ENCODE measurements around the gene C7orf57. TPM values are rescaled to one million over a fixed set of nuclear protein-coding genes. Genes with fewer than 3 reads are reported as not detected.

The C7orf57 gene
- total RNA-seq, 1 donor from 2014 or later: not detected

DNA sequence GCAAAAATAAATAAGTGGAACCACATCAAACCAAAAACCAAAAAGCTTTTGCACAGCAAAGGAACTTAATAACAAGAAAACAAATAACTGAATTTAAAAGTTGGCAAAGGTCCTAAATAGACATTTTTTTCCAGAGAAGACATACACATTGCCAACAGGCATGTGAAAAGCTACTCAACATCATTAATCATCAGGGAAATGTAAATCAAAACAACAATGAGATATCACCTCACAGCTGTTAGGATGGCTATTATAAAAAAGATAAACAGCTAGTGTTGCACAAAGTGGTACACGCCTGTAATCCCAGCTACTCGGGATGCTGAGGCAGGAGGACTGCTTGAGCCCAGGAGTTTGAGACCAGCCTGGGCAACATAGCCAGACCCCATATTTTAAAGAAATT lies 4.2 kb upstream of the C7orf57 start:
- no peaks in the 10 kb centered on the region for H3K9me3 Mint-ChIP-seq
- H3K4me3 Mint-ChIP-seq: no peak overlapping the region
- TF ChIP-seq, protein P1, sequence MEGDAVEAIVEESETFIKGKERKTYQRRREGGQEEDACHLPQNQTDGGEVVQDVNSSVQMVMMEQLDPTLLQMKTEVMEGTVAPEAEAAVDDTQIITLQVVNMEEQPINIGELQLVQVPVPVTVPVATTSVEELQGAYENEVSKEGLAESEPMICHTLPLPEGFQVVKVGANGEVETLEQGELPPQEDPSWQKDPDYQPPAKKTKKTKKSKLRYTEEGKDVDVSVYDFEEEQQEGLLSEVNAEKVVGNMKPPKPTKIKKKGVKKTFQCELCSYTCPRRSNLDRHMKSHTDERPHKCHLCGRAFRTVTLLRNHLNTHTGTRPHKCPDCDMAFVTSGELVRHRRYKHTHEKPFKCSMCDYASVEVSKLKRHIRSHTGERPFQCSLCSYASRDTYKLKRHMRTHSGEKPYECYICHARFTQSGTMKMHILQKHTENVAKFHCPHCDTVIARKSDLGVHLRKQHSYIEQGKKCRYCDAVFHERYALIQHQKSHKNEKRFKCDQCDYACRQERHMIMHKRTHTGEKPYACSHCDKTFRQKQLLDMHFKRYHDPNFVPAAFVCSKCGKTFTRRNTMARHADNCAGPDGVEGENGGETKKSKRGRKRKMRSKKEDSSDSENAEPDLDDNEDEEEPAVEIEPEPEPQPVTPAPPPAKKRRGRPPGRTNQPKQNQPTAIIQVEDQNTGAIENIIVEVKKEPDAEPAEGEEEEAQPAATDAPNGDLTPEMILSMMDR (IDR thresholded peaks at IDR 0.05): no peak
- no peaks in the 10 kb centered on the region for H3K36me3 Mint-ChIP-seq (ENCODE audit: low read depth)
- intact Hi-C loops (cut with micrococcal nuclease): no loop called here
- H3K27me3 Mint-ChIP-seq: peaks cover 44% of the 10 kb centered on the region
- H3K27ac Mint-ChIP-seq: no peak overlapping the region
- POLR2A ChIA-PET: no interaction called here
- peaks cover 10% of the 10 kb centered on the region for H3K4me1 Mint-ChIP-seq
- no peak for ATAC-seq (ENCODE audit: low read depth)
- no peak for DNase-seq
- CTCF ChIA-PET: interaction anchor here (1.3 kb wide), 1 partner anchor 40 kb away, joined by 3 read pairs; no protein-coding TSS in a partner anchor

- POLR2A ChIA-PET: no interaction called here
- intact Hi-C loops (cut with micrococcal nuclease): loop anchor here (2.0 kb wide), 1 partner anchor 41 kb away; no protein-coding TSS in a partner anchor
- CTCF ChIA-PET: interaction anchor here (1.2 kb wide), 1 partner anchor 77 kb away, joined by 4 read pairs; no protein-coding TSS in a partner anchor
- Mint-ChIP-seq H3K27ac (no peak overlapping the region), H3K4me3 (no peak overlapping the region), H3K27me3 (peaks cover 39% of the 10 kb centered on the region), H3K36me3 (ENCODE audit: low read depth) (no peaks in the 10 kb centered on the region), H3K4me1 (peaks cover 13% of the 10 kb centered on the region), H3K9me3 (no peaks in the 10 kb centered on the region)
- TF ChIP-seq, protein P1 (IDR thresholded peaks at IDR 0.05): no peak
- DNase-seq: no peak
- ATAC-seq (ENCODE audit: low read depth): no peak
These were observed 1.4 kb upstream of the C7orf57 start for GRCh38 chr7:48033922-48034321.

GRCh38 chr7:48035967-48036478 lies 680 bp downstream of the C7orf57 start:
- ChIA-PET CTCF (interaction anchor here (1.1 to 1.5 kb wide), 2 partner anchors 44 to 74 kb away, joined by 4 to 6 read pairs; no protein-coding TSS in a partner anchor), POLR2A (no interaction called here)
- H3K36me3 Mint-ChIP-seq (ENCODE audit: low read depth): no peaks in the 10 kb centered on the region
- no peak for ATAC-seq (ENCODE audit: low read depth)
- no peak overlapping the region for H3K27ac Mint-ChIP-seq
- H3K27me3 Mint-ChIP-seq: peaks cover 21% of the 10 kb centered on the region
- DNase-seq: peak; percentile 25
- H3K4me3 Mint-ChIP-seq: peak overlapping the region; percentile 73
- H3K9me3 Mint-ChIP-seq: no peaks in the 10 kb centered on the region
- TF ChIP-seq, protein P1 (IDR thresholded peaks at IDR 0.05): no peak
- intact Hi-C loops (cut with micrococcal nuclease): loop anchor here (1.0 to 5.0 kb wide), 5 partner anchors 43 to 99 kb away; partner anchors contain the start of gene HUS1
- peaks cover 13% of the 10 kb centered on the region for H3K4me1 Mint-ChIP-seq

- Mint-ChIP-seq H3K4me3 (no peak overlapping the region), H3K27me3 (peaks cover 11% of the 10 kb centered on the region), H3K27ac (no peak overlapping the region), H3K4me1 (peaks cover 13% of the 10 kb centered on the region), H3K36me3 (ENCODE audit: low read depth) (no peaks in the 10 kb centered on the region), H3K9me3 (no peaks in the 10 kb centered on the region)
- TF ChIP-seq, protein P1 (IDR thresholded peaks at IDR 0.05): no peak
- DNase-seq (no peak), ATAC-seq (ENCODE audit: low read depth) (no peak)
- ChIA-PET CTCF (no interaction called here), POLR2A (no interaction called here)
- intact Hi-C loops (cut with micrococcal nuclease): loop anchor here (5.0 kb wide), 2 partner anchors 62 to 102 kb away; partner anchors contain the start of gene HUS1
These were observed 3.6 kb downstream of the C7orf57 start for GRCh38 chr7:48038815-48039506.

DNA sequence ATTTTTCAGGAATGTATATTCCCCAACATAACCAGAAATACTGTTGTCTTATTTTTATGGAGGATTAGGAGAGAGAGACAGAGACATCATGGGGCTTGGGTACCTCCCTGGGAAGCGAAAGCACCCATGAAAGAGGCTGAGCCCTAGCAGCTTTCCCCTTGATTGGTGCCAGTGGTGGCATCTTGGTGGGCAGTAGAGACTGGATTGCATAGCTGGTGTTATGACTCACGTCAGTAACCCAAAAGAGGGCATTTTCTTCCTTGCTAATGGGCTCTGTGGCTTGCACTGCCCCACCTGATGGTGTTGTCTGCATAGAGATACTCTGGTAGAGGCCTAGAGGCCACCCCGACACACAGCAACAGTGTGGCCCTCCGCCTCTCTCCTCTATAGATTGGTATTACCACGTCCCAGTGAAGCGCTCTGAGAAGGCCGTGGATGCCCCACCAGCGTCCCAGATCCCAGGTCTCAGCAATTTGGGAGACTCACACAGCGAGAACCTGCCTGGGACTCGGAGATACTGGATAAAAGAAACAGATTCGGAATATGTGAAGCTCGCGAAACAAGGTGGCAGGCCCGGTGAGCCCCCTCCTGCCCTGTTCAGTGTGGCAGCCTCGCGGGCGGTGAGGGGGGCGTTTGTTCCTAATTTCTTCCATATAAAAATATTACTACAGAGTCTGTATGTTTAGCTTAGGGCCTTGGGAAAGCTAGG lies 5.8 kb downstream of the C7orf57 start:
- H3K27me3 Mint-ChIP-seq: peaks cover 3% of the 10 kb centered on the region
- POLR2A ChIA-PET: no interaction called here
- H3K36me3 Mint-ChIP-seq (ENCODE audit: low read depth): no peaks in the 10 kb centered on the region
- CTCF ChIA-PET: no interaction called here
- intact Hi-C loops (cut with micrococcal nuclease): no loop called here
- H3K4me3 Mint-ChIP-seq: no peak overlapping the region
- DNase-seq: no peak
- peaks cover 3% of the 10 kb centered on the region for H3K4me1 Mint-ChIP-seq
- H3K9me3 Mint-ChIP-seq: no peaks in the 10 kb centered on the region
- TF ChIP-seq, protein P1 (IDR thresholded peaks at IDR 0.05): no peak
- ATAC-seq (ENCODE audit: low read depth): no peak
- H3K27ac Mint-ChIP-seq: no peak overlapping the region

Data from activated B cell treated with CpG ODN at 0.5 μM for 24 hours (primary cell).